Colonic mucosa (tissue), 4 donors: ENCODE measurements around the gene ODAPH. TPM values are rescaled to one million over a fixed set of nuclear protein-coding genes. Genes with fewer than 3 reads are reported as not detected.
"Not testable (repeated sequence)": the region's sequence is repeated elsewhere in the genome, so short reads cannot be mapped to it uniquely, and the experiment has no call there.

ENCODE experiments used
- DNase-seq: peaks from one replicate; pipeline ENCODE4 v3.0.0-alpha.2; 2020
- H3K27ac ChIP-seq: fragments of 200-600 bp; one replicate; pipeline ENCODE4 v1.8.0; 2021
- H3K27me3 ChIP-seq: fragments of 200-600 bp; one replicate; pipeline ENCODE4 v1.8.0; 2021
- H3K36me3 ChIP-seq: fragments of 200-600 bp; one replicate; pipeline ENCODE4 v1.8.0; 2021
- H3K4me1 ChIP-seq: fragments of 200-600 bp; one replicate; pipeline ENCODE4 v1.8.0; 2021; ENCODE audit warnings: mild to moderate bottlenecking
- H3K4me3 ChIP-seq: fragments of 200-600 bp; one replicate; pipeline ENCODE4 v1.8.0; 2021
- H3K9ac ChIP-seq, 2 donors: one replicate each; pipeline ENCODE4 v1.7.0; 2013; ENCODE audit warnings: control low read depth in 2 of 2, low read depth in 2 of 2, low read length in 2 of 2
- H3K9me3 ChIP-seq: fragments of 200-600 bp; one replicate; pipeline ENCODE4 v1.8.0; 2021
- CTCF ChIP-seq: fragments of 200-600 bp; IDR thresholded peaks from one replicate; pipeline ENCODE4 v1.8.0; 2022; ENCODE audit warnings: antibody characterized with exemption, mild to moderate bottlenecking
- intact Hi-C: fragments of 100-400 bp; cut with DNase I; formaldehyde crosslinking; loops from one replicate; pipeline ENCODE4 v1.14.1; 2022
- total RNA-seq, 2 donors: library from RNA; stranded (reverse); fragmentation: NEBNext Ultra II Directional in 1 of 2; extraction: Animal tissue kit (Norgen Biotek cat#: 25700) in 1 of 2; gene quantifications; one replicate each; pipeline ENCODE4 v1.2.1, GENCODE V29; 2021
- donor health status: healthy.
- donor health status: DM: no; HTN: no; CAD: no.
- donor health status: DM: no; HTN: no; CAD: no.

The ODAPH gene
- total RNA-seq, 2 donors from 2014 or later: not detected

GRCh38 chr4:75514131-75514948 lies 41.5 kb upstream of the ODAPH start, which contains the start of the genes RCHY1 and THAP6:
Gene RCHY1 (minus strand): TSS chr4:75514403. CDS start chr4:75514286, 117 bp downstream.
Gene THAP6 (plus strand): TSS chr4:75514473. CDS start chr4:75515453, 980 bp downstream.
- Histone ChIP-seq H3K9ac (peak within 1 kb of the TSS; percentile 77 to 92), H3K4me1 (no peaks in the 10 kb centered on the region), H3K27ac (peak within 1 kb of the TSS; percentile 96), H3K27me3 (no peaks in the 10 kb centered on the region), H3K4me3 (peak within 1 kb of the TSS; percentile 57), H3K36me3 (no peaks in the 10 kb centered on the region), H3K9me3 (no peaks in the 10 kb centered on the region)
- no peak for TF ChIP-seq CTCF
- DNase-seq: peak; percentile 99
- intact Hi-C loops: no loop called here

GRCh38 chr4:75514949-75515612 lies 40.8 kb upstream of the ODAPH start:
- H3K36me3 ChIP-seq: no peaks in the 10 kb centered on the region
- H3K9me3 ChIP-seq: no peaks in the 10 kb centered on the region
- DNase-seq: peak; percentile 25
- intact Hi-C loops: no loop called here
- H3K9ac ChIP-seq: peak overlapping the region; percentile 77 to 92
- peak overlapping the region; percentile 96 for H3K27ac ChIP-seq
- no peaks in the 10 kb centered on the region for H3K27me3 ChIP-seq
- H3K4me1 ChIP-seq: no peaks in the 10 kb centered on the region
- H3K4me3 ChIP-seq: peak overlapping the region; percentile 57
- TF ChIP-seq CTCF: no peak

- Histone ChIP-seq H3K9ac (no peak overlapping the region), H3K27me3 (no peaks in the 10 kb centered on the region), H3K4me1 (no peaks in the 10 kb centered on the region), H3K27ac (no peak overlapping the region), H3K9me3 (no peaks in the 10 kb centered on the region), H3K36me3 (no peaks in the 10 kb centered on the region), H3K4me3 (no peak overlapping the region)
- intact Hi-C loops: no loop called here
- TF ChIP-seq CTCF: no peak
- no peak for DNase-seq
These were observed 39.7 kb upstream of the ODAPH start for GRCh38 chr4:75516144-75516543.

GRCh38 chr4:75519452-75519851 lies 36.4 kb upstream of the ODAPH start:
- H3K9ac ChIP-seq, H3K27me3 ChIP-seq, H3K4me1 ChIP-seq, H3K36me3 ChIP-seq, H3K27ac ChIP-seq, intact Hi-C loops, DNase-seq, H3K4me3 ChIP-seq, H3K9me3 ChIP-seq: not testable (repeated sequence)

- H3K9ac ChIP-seq: no peak overlapping the region
- H3K4me1 ChIP-seq: no peaks in the 10 kb centered on the region
- no peak overlapping the region for H3K27ac ChIP-seq
- no peaks in the 10 kb centered on the region for H3K27me3 ChIP-seq
- no peak for TF ChIP-seq CTCF
- peaks cover 12% of the 10 kb centered on the region for H3K36me3 ChIP-seq
- no peak overlapping the region for H3K4me3 ChIP-seq
- intact Hi-C loops: no loop called here
- DNase-seq: no peak
- no peaks in the 10 kb centered on the region for H3K9me3 ChIP-seq
These were observed 30.8 kb upstream of the ODAPH start for GRCh38 chr4:75525086-75525485.

- H3K27me3 ChIP-seq: no peaks in the 10 kb centered on the region
- H3K4me3 ChIP-seq: no peak overlapping the region
- no peak for TF ChIP-seq CTCF
- H3K27ac ChIP-seq: no peak overlapping the region
- intact Hi-C loops: no loop called here
- no peak overlapping the region for H3K9ac ChIP-seq
- peaks cover 12% of the 10 kb centered on the region for H3K36me3 ChIP-seq
- H3K4me1 ChIP-seq: no peaks in the 10 kb centered on the region
- no peak for DNase-seq
- H3K9me3 ChIP-seq: no peaks in the 10 kb centered on the region
These were observed 30.0 kb upstream of the ODAPH start for GRCh38 chr4:75525910-75526309.
